ENCODE data around the gene NAV2. TPM values are rescaled to one million over a fixed set of nuclear protein-coding genes. Genes with fewer than 3 reads are reported as not detected.

NAV2 gene
- total RNA-seq, 1 experiment from 2014 or later: 2.1 TPM

DNA sequence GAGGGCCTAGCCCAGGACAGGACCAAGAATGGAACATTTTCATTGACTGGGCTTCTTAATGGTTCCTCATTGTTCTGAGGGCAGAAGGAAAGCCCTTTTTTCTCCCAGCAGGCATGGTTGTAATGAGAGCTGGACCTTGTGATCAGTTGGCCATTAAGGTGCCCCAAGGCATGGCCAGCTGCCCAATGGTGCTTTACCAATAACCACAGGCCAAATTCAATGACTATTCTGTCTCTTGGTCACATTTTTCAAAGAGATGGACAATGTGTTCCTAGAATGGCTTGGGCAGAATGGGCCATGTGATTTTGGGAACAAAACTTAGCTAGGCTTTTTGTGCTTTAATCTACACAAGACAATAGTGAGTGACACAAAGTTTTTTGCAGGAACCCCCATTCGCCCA lies 7.3 kb downstream of the NAV2 start:
- no TSS peak for BruUV-seq (replicated peaks)
- Histone ChIP-seq H3K4me1 (ENCODE audit: control insufficient read depth in 1 of 2, insufficient read depth in 2 of 2, low read length in 2 of 2) (peaks cover 20 to 37% of the 10 kb centered on the region in 2 experiments), H3K27ac (ENCODE audit: low read depth, low read length) (no peak overlapping the region), H3K4me3 (replicated peaks in 1 of 2; ENCODE audit: low read depth in 1 of 2, low read length in 2 of 2) (no peak overlapping the region), H3K27me3 (ENCODE audit: insufficient read depth, low read length) (no peaks in the 10 kb centered on the region), H3K4me2 (ENCODE audit: low read length) (no peak overlapping the region), H3K36me3 (ENCODE audit: control insufficient read depth in 1 of 2, insufficient read depth in 2 of 2, low read length in 2 of 2) (no peaks in the 10 kb centered on the region), H3K9me2 (ENCODE audit: insufficient read depth) (no peaks in the 10 kb centered on the region), H4K20me1 (ENCODE audit: insufficient read depth) (no peaks in the 10 kb centered on the region), H2AFZ (ENCODE audit: low read depth, low read length, poor library complexity, severe bottlenecking) (no peak overlapping the region), H3K9me3 (ENCODE audit: control insufficient read depth in 1 of 2, insufficient read depth in 1 of 2, low read depth in 1 of 2, low read length in 2 of 2) (no peaks in the 10 kb centered on the region), H3K79me2 (ENCODE audit: insufficient read depth, low read length) (no peaks in the 10 kb centered on the region), H3K9ac (ENCODE audit: low read length) (no peak overlapping the region)
- ATAC-seq: no peak
- ChIA-PET RAD21 (ENCODE audit: low non-redundant PET in 1 of 2, low total read pairs in 2 of 2, uncharacterized antibody in 2 of 2, unreplicated experiment in 2 of 2) (no interaction called here), POLR2A (no interaction called here), CTCF (no interaction called here)
- no peak for DNase-seq (ENCODE audit: low read depth, low spot score)
- intact Hi-C loops (cut with micrococcal nuclease): no loop called here
- TF ChIP-seq POLR2AphosphoS5 (IDR thresholded peaks at IDR 0.05; ENCODE audit: low read depth, low read length) (no peak), JUND (IDR thresholded peaks at IDR 0.05) (no peak), TCF7L2 (IDR thresholded peaks at IDR 0.05; ENCODE audit: borderline replicate concordance, extremely low read depth, insufficient read depth, insufficient read length) (no peak), SRF (IDR thresholded peaks at IDR 0.05; ENCODE audit: low read depth) (no peak), EZH2phosphoT487 (IDR thresholded peaks at IDR 0.05; ENCODE audit: borderline replicate concordance) (no peak), EGR1 (IDR thresholded peaks at IDR 0.05; ENCODE audit: low read depth) (no peak), CBX3 (IDR thresholded peaks at IDR 0.05; ENCODE audit: low read depth) (no peak), SIN3A (IDR thresholded peaks at IDR 0.05; ENCODE audit: low read depth) (no peak), EZH2 (IDR thresholded peaks at IDR 0.05) (no peak), ZNF274 (IDR thresholded peaks at IDR 0.05; ENCODE audit: low read depth, low read length) (no peak), POLR2A (IDR thresholded peaks at IDR 0.05; ENCODE audit: borderline replicate concordance, extremely low read depth, insufficient read depth, insufficient read length) (no peak), ELF1 (IDR thresholded peaks at IDR 0.05; ENCODE audit: borderline replicate concordance, low read depth) (no peak), SP1 (IDR thresholded peaks at IDR 0.05; ENCODE audit: low read depth) (no peak), CEBPB (IDR thresholded peaks at IDR 0.05; ENCODE audit: low read depth) (no peak)
- TF ChIP-seq, protein P1, sequence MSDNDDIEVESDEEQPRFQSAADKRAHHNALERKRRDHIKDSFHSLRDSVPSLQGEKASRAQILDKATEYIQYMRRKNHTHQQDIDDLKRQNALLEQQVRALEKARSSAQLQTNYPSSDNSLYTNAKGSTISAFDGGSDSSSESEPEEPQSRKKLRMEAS (IDR thresholded peaks at IDR 0.05): no peak
- TF ChIP-seq, protein P2, sequence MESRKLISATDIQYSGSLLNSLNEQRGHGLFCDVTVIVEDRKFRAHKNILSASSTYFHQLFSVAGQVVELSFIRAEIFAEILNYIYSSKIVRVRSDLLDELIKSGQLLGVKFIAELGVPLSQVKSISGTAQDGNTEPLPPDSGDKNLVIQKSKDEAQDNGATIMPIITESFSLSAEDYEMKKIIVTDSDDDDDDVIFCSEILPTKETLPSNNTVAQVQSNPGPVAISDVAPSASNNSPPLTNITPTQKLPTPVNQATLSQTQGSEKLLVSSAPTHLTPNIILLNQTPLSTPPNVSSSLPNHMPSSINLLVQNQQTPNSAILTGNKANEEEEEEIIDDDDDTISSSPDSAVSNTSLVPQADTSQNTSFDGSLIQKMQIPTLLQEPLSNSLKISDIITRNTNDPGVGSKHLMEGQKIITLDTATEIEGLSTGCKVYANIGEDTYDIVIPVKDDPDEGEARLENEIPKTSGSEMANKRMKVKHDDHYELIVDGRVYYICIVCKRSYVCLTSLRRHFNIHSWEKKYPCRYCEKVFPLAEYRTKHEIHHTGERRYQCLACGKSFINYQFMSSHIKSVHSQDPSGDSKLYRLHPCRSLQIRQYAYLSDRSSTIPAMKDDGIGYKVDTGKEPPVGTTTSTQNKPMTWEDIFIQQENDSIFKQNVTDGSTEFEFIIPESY (IDR thresholded peaks at IDR 0.05; ENCODE audit: extremely low read depth, insufficient replicate concordance, low read length): no peak
- TF ChIP-seq, protein P3, sequence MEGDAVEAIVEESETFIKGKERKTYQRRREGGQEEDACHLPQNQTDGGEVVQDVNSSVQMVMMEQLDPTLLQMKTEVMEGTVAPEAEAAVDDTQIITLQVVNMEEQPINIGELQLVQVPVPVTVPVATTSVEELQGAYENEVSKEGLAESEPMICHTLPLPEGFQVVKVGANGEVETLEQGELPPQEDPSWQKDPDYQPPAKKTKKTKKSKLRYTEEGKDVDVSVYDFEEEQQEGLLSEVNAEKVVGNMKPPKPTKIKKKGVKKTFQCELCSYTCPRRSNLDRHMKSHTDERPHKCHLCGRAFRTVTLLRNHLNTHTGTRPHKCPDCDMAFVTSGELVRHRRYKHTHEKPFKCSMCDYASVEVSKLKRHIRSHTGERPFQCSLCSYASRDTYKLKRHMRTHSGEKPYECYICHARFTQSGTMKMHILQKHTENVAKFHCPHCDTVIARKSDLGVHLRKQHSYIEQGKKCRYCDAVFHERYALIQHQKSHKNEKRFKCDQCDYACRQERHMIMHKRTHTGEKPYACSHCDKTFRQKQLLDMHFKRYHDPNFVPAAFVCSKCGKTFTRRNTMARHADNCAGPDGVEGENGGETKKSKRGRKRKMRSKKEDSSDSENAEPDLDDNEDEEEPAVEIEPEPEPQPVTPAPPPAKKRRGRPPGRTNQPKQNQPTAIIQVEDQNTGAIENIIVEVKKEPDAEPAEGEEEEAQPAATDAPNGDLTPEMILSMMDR (IDR thresholded peaks at IDR 0.05 in 2 of 3, conservative IDR thresholded peaks at IDR 0.05 in 1 of 3; ENCODE audit: borderline replicate concordance in 1 of 3, insufficient read depth in 1 of 3, low read depth in 2 of 3, low read length in 2 of 3): no peak
- TF ChIP-seq, protein P4, sequence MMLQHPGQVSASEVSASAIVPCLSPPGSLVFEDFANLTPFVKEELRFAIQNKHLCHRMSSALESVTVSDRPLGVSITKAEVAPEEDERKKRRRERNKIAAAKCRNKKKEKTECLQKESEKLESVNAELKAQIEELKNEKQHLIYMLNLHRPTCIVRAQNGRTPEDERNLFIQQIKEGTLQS (IDR thresholded peaks at IDR 0.05): no peak

Measured in HCT116 (cell line).